Adrenal gland (tissue), 5 donors: ENCODE measurements around the gene RAB11B.

Source experiments
- CTCF ChIP-seq, 6 experiments: fragments of 450-650 bp in 4 of 6; fragments of 200-600 bp in 2 of 6; sonication (generic) in 1 of 6; IDR thresholded peaks; 1 replicate in 5 of 6; 2 replicates in 1 of 6; pipeline versions ENCODE4 v1.5.1 to v1.8.0; 2016 to 2021; ENCODE audit warnings: antibody characterized with exemption in 6 of 6, mild to moderate bottlenecking in 2 of 6, moderate library complexity in 1 of 6
- POLR2A ChIP-seq, 2 donors: fragments of 450-650 bp; IDR thresholded peaks; one replicate each; pipeline ENCODE4 v1.6.1; 2017; ENCODE audit warnings: antibody characterized with exemption in 2 of 2, mild to moderate bottlenecking in 2 of 2, moderate library complexity in 1 of 2
- donor health status: DM: no; HTN: no; CAD: no.

- TF ChIP-seq CTCF (IDR thresholded peaks at IDR 0.05): no peak
- TF ChIP-seq POLR2A (IDR thresholded peaks at IDR 0.05): no peak
Measured at GRCh38 chr19:8421484-8422461, 31.6 kb downstream of the RAB11B start.
